GM21360 (cell line): ENCODE results near the gene KCNMB3.
"Not testable (repeated sequence)": the region's sequence is repeated elsewhere in the genome, so short reads cannot be mapped to it uniquely, and the experiment has no call there.

ENCODE experiments used
- ATAC-seq: cut with Tn5 transposase; IDR thresholded peaks from one replicate; pipeline ENCODE4 v1.9.1; 2021; ENCODE audit warnings: mild to moderate bottlenecking, moderate library complexity; ENCODE audit not compliant: unreplicated experiment

Gene KCNMB3, protein sequence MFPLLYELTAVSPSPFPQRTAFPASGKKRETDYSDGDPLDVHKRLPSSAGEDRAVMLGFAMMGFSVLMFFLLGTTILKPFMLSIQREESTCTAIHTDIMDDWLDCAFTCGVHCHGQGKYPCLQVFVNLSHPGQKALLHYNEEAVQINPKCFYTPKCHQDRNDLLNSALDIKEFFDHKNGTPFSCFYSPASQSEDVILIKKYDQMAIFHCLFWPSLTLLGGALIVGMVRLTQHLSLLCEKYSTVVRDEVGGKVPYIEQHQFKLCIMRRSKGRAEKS

DNA sequence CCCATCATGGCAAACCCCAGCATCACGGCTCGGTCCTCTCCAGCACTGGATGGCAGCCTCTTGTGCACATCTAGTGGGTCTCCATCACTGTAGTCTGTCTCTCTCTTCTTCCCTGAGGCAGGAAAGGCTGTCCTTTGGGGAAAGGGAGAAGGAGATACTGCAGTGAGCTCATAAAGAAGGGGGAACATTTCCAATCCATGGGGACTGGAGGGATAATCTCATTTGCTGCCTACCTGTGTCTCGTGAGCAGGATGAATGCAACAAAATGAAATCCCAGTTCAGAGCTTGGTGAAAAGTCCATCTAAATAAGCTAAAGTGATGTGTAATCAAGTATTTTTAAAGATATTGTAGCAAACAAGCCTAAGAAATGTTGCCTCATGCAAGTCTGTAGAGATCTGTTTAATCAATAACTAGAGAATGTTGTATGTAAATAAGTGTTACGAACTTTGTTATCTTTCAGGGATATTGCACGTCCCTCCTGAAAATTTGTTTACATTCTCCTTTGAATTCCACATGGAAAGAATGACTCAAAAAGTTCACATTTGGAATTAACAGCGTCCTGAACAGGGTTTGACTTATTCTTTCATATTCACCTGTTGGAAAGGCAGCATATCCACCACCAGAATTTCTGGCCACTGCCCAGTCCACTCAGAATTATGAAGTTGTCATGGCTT, at the start of gene KCNMB3:
KCNMB3 (minus strand) TSS at position 312 of the 674 bp plus-strand sequence; CDS start at position 188, 124 bp downstream.
- ATAC-seq, result no peak

DNA sequence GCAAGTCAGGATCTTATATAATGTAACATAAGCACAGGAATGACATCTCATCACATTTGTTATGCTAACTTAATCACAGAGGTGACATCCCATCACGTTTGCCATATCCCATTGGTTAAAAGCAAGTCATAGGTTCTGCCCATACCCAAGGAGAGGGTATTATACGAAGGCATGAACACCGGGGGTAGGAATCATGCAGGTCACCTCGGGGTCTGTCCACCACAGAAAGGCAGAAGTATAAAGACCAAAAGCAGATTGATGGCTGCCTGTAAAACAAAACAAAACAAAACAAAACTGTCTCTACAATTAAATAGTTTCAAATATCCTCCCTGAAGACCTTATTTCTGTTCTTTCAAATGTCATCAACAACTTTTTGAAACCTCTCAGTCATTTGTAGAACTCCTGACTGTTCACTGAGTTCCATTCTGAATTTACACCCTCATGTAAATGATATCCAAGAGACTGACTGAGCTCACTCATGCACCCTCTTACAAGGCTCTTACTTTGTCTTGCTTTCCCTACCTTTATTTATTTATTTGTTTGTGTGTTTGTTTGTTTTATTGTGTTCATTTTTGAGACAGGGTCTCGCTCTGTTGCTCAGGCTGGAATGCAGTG, 49.2 kb upstream of the KCNMB3 start:
- ATAC-seq, result no peak

DNA sequence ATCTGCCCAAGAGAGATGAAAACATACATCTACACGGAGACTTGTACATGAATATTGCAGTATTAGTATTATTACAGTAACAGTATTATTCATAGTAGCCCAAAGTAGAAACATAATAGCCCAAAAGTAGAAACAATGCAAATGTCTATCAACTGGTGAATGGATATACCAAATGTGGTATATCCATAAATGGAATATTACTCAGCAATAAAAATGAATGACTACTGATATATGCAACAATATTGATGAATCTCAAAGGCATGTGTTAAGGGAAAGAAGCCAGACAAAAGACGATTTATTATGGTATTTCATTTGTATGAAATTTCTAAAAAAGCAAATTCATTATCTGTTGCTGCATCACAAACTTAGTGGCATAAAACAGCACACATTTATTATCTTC, 48.4 kb upstream of the KCNMB3 start:
- no peak for ATAC-seq

DNA sequence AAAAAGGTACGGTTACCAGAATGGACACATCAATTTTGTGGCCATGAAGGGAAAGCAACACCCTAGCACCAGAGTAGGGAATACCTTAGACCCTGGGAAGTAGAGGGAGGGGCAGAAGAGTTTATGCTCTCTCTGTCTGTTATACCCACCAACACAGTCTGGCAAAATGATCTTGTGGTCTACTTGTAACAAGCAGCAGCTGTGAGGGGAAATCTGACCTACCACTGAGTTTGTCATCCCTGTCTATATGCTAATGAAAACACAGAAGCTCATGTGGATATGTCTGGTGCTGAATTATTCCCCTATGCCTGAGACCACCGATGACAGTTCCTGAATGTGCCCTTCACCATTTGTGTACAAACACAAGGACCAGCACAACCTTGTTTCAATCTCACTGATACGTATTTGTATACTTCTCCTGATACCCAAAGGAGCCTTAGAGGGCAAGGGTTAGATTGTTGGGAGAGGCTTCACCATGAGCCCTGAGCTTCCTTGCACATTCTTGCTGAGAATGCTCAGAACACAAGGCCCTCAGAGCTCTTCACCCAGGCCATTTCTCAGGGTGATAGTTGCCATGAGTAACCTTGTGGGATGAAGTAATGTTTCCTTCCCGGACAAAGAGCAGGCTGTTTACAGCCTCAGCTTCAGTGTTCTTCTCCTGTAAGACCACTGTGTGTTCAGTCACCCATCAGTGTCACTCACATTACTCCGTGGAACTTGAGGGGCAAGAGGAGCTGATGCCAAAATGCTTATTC, 47.2 kb upstream of the KCNMB3 start:
- ATAC-seq, result no peak

DNA sequence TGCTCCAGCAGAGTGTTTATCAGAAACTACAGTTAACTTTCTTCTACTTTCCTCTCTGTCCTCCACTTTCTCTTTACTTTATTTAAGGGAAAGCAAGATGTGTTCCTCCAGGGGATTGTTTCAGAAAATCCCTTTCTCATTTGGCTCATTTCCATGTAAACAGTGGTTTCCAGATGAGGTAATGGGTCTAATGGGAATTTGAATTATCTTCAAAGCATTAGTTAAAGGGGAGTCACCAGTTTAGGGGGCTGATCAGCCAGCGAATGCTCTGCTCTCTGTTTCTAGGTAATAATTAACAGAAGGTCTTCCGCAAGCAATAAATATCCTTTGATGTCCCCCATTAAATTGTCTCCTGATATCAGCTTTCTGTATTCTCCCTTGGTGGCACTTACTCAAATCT, 41.5 kb upstream of the KCNMB3 start:
- no peak for ATAC-seq

DNA sequence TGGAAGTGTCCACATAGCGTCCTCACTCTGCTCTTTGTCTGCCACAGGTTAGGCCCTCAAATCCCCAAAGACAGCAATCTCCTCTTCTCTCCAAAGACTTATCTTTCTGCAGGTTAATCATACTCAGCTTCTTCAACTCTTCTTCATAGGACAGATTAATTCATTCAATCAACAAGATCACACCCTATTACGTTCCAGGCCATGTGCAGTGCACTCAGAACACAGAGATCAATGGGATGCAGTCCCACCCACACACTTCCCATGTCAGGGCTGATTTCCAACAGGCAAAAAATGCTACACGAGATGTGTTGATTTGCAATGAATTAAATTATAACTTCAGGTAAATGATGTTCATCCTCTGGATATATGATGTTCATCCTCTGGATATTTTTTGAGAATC, 38.4 kb upstream of the KCNMB3 start:
- ATAC-seq, result no peak

DNA sequence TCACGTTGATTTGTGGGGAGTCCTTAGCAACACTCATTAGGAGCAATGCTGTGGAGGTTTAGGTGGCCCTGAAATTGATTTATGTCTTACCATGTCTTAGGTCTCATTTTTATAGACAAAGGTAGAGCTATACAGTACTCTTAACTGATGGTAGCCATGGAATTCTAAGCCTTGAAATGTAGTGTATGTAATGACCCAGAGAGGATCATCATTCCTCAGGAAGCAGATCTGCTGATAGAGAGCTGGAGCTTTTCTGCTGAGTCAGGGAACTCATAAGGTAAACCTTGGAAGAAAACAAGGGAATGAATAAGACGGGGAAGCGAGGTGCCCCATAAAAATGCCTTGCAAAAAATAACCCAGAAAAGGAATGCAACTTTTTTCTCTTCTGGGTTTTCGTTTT, 37.9 kb upstream of the KCNMB3 start:
- ATAC-seq, result no peak

DNA sequence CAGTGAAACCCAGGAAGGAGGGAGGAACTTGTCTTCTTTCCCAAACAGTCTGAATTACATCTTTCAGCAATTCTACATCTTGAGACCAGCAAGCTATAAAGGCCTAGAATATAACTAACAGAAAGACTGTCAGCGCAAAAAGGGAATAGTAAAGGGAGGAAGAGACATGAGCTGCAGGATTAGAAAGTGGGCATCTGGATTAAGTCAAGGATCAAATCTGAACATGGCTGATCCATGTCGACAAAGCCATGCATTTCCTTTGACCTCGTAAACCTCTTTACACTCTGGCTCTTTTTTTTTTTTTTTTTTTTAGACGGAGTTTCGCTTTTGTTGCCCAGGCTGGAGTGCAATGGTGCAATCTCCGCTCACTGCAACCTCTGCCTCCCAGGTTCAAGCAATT, 35.4 kb upstream of the KCNMB3 start:
- ATAC-seq, result no peak

DNA sequence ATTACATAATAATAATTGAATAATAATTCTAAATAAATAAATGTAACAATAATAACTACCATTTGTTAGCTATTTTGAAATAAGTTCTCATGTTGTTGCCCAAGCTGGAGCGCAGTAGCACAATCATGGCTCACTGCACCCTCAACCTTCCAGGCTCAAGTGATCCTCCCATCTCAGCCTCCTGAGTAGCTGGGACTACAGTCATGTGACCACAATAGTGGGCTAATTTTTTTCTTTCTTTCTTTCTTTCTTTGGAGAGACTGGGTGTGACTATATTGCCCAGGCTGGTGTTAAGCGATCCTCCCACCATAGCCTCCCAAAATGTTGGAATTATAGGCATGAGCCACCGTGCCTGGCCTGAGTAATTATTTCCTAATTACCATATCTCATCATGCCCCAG, 30.9 kb upstream of the KCNMB3 start:
- no peak for ATAC-seq

DNA sequence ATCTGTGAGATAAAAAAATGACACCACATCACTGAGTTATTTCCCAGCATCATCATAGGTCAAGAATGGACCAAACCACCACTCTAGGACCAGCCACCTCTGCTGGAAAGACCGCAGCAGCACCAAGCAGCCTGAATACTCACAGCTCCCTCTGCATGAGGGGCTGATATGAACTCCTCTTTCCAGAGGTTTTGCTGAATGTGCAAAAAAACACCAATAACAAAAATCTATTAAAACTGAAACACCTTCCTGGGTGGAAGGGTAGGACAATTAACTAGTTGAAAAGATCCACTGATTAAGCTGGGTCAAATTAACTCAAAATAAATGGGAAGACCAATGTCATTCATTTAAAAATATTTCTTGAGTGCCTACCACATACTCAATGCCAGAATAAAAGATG, 28.9 kb upstream of the KCNMB3 start:
- ATAC-seq, result no peak

DNA sequence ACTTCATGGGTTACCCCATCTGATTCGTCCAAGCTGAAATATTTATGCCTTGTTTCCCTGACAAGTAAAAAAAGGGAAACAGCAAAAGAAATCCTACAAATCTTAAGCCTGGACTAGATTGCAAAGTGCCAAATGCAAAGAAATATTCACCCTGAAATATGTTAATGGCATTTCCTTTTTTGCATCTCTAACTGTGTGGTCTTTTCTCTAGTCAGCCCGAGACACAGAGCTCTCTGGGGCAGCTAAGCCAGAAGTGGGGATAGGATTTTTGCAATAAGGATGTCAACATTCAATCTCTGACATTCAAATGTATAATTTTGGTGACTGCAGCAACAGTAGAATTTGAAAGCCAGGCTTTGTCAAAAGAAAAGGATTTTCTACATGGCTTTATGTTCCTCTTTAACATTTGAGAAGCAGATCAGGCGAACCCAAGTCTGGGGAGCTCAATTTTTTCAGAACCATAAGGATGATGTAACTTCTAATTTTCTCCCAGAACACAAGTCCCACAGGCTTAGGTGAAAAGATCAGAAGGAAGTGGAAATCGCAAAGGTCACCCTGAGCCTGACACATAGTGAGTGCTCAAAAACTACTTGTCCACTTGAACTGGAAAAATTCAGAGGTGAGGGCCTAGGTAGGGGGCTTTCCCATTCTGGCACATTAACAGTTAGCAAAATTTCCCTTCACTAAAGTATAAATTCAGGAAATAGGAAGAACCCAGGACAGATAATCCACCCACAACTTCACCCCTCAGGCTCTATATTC, 28.2 kb upstream of the KCNMB3 start:
- no peak for ATAC-seq

DNA sequence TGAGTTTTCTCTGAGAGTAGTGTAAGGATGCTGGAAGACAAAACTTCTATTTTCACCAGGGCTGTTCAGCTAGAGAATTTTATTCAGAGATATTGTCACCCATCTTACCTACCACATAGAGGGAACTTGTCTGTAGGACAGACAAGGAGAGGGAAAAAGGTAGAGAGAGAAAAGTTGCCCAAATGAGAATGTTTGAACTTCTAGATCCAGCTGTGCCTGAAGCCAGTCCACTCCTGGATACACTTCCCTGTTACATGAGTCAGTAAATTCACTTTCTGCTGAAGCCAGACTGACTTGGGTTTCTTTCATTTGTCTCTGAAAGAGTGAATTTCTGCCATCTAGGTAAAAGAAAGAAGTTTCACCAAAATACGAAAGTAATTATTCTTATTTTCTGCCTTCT, 27.2 kb upstream of the KCNMB3 start:
- ATAC-seq, result no peak

DNA sequence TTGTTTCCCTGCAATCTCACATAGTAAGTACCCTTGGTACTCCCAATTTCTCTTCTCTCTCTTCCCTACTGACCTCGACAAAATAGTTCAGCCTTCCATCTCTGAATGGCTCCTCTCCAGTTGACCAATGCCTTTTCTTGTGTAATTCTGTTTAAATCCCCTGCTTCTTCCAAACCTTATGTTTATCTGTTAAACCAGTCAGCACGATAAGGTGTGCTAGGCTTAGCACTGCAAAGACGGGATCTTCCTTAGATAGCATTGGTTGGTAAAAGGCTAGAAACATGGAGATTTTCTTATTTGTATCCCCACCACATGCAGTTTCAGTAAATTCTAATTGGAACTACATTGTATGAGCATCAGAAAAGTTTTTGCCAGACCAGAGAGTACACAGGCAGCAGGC, 25.8 kb upstream of the KCNMB3 start:
- no peak for ATAC-seq

DNA sequence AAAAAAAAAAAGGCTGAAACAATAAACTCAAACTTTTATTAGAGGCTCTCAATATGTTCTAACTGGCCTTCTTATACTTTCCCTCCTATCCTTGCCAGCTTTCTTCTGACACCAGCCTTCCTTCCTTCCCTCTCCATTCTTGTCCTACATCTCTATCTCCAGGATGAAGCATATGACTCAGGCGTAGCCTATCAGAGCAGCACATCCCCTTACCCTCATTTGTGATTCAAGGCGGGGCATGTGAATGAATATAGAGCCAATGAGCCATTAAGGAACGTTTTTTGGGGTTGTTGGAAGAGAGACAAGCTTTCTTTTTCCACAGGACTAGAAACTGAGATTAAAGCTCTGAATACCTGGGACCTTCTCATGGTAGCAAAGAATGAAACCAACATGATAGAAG, 25.1 kb upstream of the KCNMB3 start:
- ATAC-seq, result no peak

DNA sequence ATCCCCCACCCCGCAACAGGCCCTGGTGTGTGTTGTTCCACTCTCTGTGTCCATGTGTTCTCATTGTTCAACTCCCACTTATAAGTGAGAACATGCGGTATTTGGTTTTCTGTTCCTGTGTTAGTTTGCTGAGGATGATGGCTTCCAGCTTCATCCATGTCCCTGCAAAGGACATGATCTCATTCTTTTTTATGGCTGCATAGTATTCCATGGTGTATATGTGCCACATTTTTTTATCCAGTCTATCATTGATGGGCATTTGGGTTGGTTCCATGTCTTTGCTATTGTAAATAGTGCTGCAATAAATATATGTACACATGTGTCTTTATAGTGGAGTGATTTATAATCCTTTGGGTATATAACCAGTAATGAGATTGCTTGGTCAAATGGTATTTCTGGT, 23.5 kb upstream of the KCNMB3 start:
- ATAC-seq, result not testable (repeated sequence)

DNA sequence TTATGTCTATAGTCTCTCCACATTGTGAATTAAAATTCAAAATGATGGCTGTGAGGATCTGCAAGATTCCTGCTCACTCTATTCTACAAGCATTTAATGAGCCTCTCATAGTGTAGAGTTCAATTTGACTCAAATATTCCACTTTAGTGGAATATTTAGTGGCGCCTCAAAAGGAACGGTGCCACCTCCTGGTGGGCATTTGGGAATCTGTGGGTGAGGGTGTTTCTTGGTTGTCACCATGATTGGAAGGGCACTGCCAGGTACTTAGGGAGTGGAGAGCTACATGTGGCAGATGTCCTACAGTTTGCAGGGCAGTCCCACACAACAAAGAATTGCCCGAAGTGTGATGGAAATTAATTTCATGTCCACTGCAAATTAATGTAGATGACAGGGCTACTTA, 21.5 kb upstream of the KCNMB3 start:
- no peak for ATAC-seq

DNA sequence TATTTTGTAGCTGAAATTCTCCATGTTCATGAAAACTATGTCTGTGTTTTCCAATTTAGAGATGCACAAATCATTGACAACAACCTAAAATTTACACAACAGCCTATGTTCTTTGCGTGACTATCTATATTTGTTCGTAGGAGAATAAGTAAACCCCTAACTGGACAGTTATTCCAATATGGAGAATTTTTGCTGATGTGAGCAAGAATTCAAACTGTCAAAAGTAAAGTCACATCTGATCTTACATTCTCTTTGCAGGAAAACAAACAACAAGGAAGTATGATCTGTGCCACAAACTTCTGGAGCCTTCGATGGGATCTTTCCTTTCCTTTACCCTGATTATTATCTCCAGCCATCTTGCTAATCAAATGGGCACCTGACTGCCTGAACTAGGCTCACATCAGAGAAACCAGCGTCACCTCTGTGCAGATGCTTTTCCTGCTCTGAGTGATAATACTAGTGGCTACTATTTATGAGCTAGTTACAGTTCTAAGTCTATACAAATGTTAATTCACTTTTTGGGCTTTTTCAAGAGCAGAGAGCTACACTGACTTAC, 18.3 kb upstream of the KCNMB3 start:
- ATAC-seq, result no peak

DNA sequence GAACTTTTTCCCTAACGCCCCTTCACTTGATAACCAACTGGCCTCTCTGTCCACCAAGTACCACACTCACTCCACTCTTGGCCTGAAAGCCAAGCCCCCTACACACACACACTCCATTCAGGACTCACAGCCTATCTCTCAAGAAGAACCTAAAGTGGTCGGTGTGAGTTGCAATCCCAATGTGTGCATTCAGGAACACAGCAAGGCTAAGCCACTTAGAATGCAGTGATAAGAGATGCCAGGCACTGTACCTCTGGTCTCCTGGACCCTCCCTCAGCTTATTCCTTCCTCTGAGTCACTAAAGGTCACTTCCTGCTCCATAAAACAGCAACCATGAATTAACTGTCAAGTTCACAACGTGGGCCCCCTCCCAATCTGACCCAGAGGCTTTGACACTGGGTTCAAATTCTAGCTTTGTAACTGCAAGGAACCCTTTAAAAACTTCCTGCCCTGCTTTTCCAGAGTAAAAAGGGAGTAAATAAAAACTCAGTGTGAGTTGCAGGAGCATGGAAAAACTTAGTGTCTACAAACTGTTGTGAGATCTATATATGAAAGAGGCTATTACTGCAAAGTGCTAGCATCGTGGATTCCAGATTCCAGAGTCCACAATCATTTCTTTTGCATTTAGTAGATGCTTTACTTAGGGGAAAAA, 17.6 kb upstream of the KCNMB3 start:
- ATAC-seq, result no peak

DNA sequence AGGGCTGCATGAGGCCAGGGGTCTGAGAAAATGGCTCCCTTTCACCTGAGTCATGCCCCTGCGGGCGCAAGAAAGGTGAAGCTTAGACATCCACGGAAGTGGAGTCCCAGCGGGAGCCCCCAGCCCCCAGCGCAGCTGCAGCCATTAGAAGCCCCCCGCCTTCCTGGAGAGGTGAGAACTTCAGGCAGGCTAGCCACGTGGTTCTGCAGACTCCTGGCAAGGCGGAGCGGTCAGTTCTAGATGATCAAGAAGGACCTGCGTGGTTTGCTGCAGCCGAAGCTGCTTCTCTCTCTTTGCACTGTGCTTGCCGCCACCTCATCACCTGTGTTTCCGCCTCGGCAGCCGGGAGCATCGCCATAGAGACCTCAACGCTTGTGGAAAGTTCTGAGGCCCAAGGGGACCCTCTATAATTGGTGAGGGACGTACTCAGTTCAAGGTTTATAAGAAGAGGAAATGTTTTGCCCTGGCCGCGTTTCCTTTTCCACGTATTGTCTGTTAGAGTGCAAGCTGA, 15.8 kb upstream of the KCNMB3 start:
- ATAC-seq, result no peak

DNA sequence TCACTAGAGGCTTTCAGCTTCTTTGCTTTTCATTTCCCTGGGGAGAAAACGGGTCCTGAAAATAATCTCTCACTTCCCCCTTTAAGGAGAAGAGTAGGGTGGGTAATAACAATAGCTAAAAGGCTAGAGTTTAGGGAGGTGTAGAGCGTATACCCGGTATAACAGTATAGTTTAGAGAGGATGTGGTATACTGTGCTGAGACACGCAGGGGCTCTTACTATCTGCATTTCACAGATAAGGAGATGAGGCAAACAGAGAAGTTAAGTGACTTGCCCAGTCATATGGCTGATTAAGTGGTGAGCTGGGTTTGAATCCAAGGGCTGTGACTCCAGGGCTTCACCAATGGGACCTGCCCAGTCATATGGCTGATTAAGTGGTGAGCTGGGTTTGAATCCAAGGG, 15.0 kb upstream of the KCNMB3 start:
- ATAC-seq, result peak; percentile 52
